22Rv1 (cell line): Measurements from ENCODE around the gene EPHB1.
"Not testable (repeated sequence)": the region's sequence is repeated elsewhere in the genome, so short reads cannot be mapped to it uniquely, and the experiment has no call there.

Experiments
- H3K27ac ChIP-seq: fragments of 450-650 bp; 2 replicates; pipeline ENCODE4 v1.5.1; 2017
- ZFX ChIP-seq: fragments of 450-650 bp; IDR thresholded peaks from 2 replicates; pipeline ENCODE4 v1.6.1; 2017; ENCODE audit warnings: antibody characterized with exemption, borderline replicate concordance
- TF ChIP-seq, protein P1 (sequence below): fragments of 450-650 bp; IDR thresholded peaks from 2 replicates; pipeline ENCODE4 v1.5.1; 2017; ENCODE audit warnings: mild to moderate bottlenecking

The EPHB1 gene

DNA sequence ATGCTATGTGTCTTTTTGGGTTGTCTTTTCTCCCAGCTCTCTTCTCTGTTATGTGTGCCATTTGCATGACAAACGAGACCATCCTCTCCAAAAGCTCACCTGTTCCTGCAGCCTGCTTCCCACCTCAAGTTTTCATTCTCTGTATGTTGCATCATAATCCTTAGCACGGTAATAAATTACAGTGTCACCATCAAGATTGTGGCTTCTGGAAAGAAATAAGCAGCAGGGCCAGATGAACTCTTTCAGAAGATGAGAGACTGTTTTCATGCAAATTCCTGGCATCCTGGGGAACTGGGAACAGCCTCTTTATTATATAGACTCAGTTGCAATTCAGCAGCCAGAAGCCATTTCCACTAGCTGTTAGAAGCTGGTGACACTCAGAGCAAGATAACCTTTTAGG lies 436.7 kb downstream of the EPHB1 start:
- TF ChIP-seq, protein P1, sequence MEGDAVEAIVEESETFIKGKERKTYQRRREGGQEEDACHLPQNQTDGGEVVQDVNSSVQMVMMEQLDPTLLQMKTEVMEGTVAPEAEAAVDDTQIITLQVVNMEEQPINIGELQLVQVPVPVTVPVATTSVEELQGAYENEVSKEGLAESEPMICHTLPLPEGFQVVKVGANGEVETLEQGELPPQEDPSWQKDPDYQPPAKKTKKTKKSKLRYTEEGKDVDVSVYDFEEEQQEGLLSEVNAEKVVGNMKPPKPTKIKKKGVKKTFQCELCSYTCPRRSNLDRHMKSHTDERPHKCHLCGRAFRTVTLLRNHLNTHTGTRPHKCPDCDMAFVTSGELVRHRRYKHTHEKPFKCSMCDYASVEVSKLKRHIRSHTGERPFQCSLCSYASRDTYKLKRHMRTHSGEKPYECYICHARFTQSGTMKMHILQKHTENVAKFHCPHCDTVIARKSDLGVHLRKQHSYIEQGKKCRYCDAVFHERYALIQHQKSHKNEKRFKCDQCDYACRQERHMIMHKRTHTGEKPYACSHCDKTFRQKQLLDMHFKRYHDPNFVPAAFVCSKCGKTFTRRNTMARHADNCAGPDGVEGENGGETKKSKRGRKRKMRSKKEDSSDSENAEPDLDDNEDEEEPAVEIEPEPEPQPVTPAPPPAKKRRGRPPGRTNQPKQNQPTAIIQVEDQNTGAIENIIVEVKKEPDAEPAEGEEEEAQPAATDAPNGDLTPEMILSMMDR = no peak
- no peak for TF ChIP-seq ZFX
- H3K27ac ChIP-seq = no peak overlapping the region

DNA sequence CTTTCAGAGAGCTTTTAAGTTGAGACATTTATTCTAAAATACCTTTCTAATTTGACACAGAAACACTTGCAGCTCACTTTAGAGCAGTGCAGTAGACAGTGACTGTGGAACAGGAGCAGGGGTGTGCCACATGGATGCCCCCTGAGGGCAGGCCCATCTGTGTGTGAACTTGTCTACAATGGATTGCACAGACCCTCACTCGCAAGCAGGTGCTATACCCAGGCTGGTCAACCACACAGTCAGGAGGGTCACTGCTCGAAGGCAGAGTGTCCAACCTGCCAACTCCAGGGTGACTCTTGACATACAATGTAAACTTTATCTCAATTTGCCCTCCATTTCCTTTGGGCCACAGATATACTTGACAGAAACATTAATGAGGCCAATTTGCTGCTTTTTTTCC lies 437.2 kb downstream of the EPHB1 start:
- no peak overlapping the region for H3K27ac ChIP-seq
- TF ChIP-seq ZFX = no peak
- TF ChIP-seq, protein P1 = no peak

DNA sequence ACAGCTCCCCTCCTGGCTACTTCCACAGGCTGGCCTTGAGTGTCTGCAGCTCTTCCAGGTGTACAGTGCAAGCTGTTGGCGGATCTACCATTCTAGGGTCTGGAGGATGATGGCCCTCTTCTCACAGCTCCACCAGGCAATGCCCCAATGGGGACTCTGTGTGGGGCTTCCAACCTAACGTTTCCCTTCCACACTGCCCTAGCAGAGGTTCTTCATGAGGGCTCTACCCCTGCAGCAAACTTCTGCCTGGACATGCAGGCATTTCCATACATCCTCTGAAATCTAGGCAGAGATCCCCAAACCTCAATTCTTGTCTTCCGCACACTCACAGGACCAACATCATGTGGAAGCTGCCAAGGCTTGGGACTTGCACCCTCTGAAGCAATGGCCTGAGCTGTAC lies 438.4 kb downstream of the EPHB1 start:
- not testable (repeated sequence) for H3K27ac ChIP-seq

DNA sequence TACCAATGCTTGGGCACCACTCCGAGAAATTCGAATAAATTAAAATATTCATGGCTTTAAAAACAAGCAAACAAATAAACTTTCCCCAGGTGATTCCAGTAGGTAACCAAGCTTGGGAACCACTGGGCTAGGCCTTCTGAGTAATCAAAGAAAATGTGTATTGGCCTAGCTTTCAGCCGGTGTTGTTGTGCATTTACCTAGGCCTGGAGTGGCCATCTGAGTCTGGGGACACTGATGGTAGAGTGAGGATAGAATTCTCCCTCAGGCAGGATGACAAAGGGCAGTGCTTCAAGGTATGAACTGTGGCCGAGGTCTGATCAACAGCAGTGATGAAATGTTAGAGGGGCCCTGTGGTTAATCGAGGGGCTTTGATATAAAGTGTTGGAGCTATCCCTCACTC lies 440.5 kb downstream of the EPHB1 start:
- no peak overlapping the region for H3K27ac ChIP-seq
- TF ChIP-seq ZFX = no peak
- TF ChIP-seq, protein P1 = no peak

DNA sequence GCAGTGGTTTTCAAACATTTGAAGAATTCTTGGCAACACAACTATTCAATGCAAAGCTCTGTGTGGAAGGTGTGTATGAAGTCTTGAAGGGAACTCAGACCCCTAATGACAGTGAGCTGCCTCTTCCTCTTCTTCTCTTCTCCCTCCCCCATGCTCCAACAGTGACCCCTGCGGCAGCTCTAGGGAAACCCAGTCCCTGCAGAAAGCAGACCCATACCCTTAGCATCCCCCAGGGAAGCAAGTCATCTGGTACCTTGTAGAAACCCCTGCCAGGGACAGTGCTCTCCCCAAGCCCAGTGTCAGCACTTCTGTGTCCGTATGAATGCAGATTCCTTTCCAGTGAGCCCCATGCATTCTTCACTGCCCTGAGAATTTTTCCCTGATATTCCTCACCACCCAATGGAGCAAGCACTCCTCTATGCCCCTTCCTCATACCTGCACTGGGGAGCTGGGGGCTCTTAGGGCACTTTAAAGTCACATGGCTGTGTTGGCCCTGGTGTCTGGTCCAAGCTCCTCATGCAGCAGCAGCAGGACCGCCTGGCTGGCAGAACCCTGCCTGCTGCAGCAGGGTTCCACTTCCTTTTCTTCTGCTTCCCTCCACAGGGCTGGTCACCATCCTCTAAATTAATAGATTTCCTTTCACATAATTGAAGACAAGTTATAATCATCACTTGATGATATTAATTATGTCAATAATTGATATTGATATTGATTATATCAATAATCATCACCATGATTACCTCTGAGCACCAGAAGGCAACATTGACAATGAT lies 442.5 kb downstream of the EPHB1 start:
- H3K27ac ChIP-seq = no peak overlapping the region
- no peak for TF ChIP-seq ZFX
- TF ChIP-seq, protein P1 = no peak

DNA sequence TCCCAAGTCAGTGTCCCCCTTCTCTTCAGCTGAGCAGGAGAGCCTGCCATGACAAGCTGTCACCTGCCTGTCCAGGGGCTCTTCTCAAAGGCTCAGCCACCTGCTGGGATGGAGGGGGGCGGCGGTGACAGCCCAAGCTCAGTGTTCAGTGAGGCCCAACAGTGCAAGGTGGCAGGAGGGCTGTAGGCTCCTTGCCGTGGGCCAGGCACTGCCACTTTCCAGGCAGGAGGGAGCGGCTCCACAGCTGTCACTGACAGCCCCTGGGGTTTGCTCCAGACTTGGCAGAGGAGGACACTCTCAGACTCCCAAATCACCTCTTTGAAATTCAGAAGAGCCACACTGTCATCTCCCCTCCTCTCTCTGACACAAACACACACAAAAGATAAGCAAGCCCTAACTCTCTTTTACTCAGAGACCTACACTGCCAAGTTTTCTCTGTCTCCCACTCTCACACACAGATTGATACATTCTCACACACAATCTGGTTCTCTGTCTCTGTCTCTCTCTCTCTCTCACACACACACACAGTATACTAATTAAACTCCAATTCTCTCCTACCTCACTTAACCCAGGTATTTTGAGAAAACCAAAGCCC lies 443.3 kb downstream of the EPHB1 start:
- TF ChIP-seq ZFX = no peak
- TF ChIP-seq, protein P1 = no peak
- no peak overlapping the region for H3K27ac ChIP-seq

DNA sequence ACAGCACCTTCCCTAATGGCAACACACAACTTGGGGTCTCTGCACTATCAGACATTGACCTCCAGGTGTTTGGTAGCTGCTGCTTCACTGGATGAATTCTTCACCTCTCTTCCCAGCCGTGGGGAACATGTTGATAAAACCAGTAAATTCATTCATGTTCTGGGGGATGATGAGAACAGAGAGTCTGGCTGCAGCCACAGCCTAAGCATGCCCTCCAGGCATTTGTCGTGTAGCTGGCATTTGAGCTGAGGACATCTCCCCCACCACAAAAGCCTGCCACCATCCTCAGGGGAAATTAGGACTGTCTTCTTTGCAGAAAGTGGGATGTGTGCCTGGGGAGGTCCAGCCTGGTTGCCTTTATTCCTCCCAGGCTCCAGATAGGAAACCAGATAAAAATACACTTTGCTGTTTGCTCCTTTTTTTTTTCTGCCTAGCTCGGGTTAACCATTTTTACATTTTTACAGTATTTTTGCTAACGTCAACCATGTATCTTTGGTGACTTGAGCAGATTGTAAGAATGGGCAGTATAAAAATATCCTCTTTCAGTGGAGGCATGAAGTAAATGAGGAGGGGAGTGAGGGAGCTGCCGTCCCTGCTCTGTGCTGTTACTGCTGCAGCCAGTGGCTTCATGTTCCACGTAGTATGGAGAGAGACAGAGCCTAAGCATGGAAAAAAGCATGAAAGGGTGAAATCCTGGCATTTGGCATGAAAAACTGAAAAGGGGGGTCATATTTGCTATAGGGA lies 444.0 kb downstream of the EPHB1 start:
- no peak overlapping the region for H3K27ac ChIP-seq
- TF ChIP-seq ZFX = no peak
- TF ChIP-seq, protein P1 = no peak
